ENCODE measurements around the gene APOBEC3B.

- TF ChIP-seq CTCF (IDR thresholded peaks at IDR 0.05) (no peak), EP300 (IDR thresholded peaks at IDR 0.05) (no peak)
Measured at GRCh38 chr22:38935023-38935422, 47.1 kb upstream of the APOBEC3B start.
